Measurements from ENCODE around the gene C2orf74. TPM values are rescaled to one million over a fixed set of nuclear protein-coding genes. Genes with fewer than 3 reads are reported as not detected.

Gene C2orf74
- total and polyA plus RNA-seq, 9 of the 15 experiments (the other 6 are each of a cell fraction or from before 2014, with no cell fraction given): not detected

DNA sequence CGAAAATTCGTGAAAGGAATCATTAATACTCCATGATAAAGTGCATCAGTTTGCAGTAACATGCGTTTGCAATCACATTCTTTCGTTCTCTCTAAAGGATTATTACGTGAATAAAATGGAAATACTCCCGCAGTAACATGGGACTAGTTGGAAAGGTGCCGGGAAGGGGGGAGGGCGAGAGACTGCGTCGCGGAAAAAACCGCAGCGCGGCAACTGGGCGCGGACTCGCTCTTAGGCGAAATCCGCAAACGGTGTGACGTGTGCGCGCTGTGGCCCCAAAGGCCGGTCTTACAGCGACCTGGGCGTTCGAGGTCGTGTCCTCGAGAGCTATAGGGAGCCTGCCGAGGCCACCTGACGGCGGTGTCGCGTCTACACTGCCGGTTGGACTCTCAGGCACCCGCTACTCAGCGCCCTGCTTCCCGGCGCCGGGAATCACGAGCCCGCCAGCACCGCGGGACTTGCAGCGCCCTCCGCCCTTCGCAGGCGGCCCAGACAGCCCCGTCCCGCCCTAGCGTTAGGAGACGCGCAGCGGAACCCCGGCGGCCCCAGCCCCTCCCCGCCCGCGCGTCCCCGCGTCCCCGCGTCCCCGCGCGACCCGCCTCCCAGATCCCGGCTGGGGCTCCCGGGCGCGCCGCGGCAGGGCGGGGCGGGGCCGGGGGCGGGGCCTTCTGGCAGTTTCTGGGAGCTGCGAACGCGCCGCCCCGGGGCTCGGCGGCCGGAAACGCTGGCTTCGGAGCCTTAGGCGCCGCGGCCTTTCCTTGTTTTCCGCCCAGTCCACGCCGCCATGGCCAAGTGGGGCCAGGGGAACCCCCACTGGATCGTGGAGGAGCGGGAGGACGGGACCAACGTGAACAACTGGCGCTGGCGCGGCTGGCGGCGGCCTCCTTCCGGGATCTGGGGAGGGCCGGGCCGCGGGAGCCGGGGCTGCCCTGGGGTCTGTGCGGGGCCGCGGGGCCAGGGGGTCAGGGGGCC is 15.1 kb downstream of the C2orf74 start (continued):
- TF ChIP-seq ZSCAN29 (IDR thresholded peaks at IDR 0.05) (peak; percentile 100), ZNF41 (CRISPR knock-in tag; conservative IDR thresholded peaks at IDR 0.05) (no peak), ZNF830 (CRISPR knock-in tag; IDR thresholded peaks at IDR 0.05) (no peak), FOXM1 (IDR thresholded peaks at IDR 0.05; ENCODE audit: low read depth) (no peak), FOXM1 (CRISPR knock-in tag; IDR thresholded peaks at IDR 0.05; ENCODE audit: low read depth) (peak; percentile 42; the same call in 1 of the 2 replicates), DIDO1 (tag; IDR thresholded peaks at IDR 0.05; ENCODE audit: low read depth) (no peak), FOXA3 (CRISPR knock-in tag; conservative IDR thresholded peaks at IDR 0.05 in 1 of 2, IDR thresholded peaks at IDR 0.05 in 1 of 2) (no peak), JUNB (CRISPR knock-in tag; conservative IDR thresholded peaks at IDR 0.05) (no peak), ZNF778 (CRISPR knock-in tag; IDR thresholded peaks at IDR 0.05) (no peak), ZNF316 (IDR thresholded peaks at IDR 0.05) (0 out of 2 replicates have a peak, but pooled peaks have one; percentile 6), FIP1L1 (IDR thresholded peaks at IDR 0.05; ENCODE audit: low read depth, low read length, poor library complexity, severe bottlenecking) (no peak), NCOR1 (IDR thresholded peaks at IDR 0.05) (peak; percentile 58), RBFOX2 (IDR thresholded peaks at IDR 0.05; ENCODE audit: low read depth, low read length) (peak; percentile 93), HOXB6 (CRISPR knock-in tag; IDR thresholded peaks at IDR 0.05; ENCODE audit: borderline replicate concordance) (no peak)
- TF ChIP-seq, protein P1, sequence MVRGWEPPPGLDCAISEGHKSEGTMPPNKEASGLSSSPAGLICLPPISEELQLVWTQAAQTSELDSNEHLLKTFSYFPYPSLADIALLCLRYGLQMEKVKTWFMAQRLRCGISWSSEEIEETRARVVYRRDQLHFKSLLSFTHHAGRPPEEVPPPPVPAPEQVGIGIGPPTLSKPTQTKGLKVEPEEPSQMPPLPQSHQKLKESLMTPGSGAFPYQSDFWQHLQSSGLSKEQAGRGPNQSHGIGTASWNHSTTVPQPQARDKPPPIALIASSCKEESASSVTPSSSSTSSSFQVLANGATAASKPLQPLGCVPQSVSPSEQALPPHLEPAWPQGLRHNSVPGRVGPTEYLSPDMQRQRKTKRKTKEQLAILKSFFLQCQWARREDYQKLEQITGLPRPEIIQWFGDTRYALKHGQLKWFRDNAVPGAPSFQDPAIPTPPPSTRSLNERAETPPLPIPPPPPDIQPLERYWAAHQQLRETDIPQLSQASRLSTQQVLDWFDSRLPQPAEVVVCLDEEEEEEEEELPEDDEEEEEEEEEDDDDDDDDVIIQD (CRISPR knock-in tag; IDR thresholded peaks at IDR 0.05): no peak
- TF ChIP-seq, protein P2, sequence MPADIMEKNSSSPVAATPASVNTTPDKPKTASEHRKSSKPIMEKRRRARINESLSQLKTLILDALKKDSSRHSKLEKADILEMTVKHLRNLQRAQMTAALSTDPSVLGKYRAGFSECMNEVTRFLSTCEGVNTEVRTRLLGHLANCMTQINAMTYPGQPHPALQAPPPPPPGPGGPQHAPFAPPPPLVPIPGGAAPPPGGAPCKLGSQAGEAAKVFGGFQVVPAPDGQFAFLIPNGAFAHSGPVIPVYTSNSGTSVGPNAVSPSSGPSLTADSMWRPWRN (IDR thresholded peaks at IDR 0.05; ENCODE audit: low read depth): no peak
- TF ChIP-seq, protein P3, sequence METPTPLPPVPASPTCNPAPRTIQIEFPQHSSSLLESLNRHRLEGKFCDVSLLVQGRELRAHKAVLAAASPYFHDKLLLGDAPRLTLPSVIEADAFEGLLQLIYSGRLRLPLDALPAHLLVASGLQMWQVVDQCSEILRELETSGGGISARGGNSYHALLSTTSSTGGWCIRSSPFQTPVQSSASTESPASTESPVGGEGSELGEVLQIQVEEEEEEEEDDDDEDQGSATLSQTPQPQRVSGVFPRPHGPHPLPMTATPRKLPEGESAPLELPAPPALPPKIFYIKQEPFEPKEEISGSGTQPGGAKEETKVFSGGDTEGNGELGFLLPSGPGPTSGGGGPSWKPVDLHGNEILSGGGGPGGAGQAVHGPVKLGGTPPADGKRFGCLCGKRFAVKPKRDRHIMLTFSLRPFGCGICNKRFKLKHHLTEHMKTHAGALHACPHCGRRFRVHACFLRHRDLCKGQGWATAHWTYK (CRISPR knock-in tag; IDR thresholded peaks at IDR 0.05): peak; percentile 68; the same call in 1 of the 2 replicates
- TF ChIP-seq, protein P4, sequence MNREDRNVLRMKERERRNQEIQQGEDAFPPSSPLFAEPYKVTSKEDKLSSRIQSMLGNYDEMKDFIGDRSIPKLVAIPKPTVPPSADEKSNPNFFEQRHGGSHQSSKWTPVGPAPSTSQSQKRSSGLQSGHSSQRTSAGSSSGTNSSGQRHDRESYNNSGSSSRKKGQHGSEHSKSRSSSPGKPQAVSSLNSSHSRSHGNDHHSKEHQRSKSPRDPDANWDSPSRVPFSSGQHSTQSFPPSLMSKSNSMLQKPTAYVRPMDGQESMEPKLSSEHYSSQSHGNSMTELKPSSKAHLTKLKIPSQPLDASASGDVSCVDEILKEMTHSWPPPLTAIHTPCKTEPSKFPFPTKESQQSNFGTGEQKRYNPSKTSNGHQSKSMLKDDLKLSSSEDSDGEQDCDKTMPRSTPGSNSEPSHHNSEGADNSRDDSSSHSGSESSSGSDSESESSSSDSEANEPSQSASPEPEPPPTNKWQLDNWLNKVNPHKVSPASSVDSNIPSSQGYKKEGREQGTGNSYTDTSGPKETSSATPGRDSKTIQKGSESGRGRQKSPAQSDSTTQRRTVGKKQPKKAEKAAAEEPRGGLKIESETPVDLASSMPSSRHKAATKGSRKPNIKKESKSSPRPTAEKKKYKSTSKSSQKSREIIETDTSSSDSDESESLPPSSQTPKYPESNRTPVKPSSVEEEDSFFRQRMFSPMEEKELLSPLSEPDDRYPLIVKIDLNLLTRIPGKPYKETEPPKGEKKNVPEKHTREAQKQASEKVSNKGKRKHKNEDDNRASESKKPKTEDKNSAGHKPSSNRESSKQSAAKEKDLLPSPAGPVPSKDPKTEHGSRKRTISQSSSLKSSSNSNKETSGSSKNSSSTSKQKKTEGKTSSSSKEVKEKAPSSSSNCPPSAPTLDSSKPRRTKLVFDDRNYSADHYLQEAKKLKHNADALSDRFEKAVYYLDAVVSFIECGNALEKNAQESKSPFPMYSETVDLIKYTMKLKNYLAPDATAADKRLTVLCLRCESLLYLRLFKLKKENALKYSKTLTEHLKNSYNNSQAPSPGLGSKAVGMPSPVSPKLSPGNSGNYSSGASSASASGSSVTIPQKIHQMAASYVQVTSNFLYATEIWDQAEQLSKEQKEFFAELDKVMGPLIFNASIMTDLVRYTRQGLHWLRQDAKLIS (CRISPR knock-in tag; IDR thresholded peaks at IDR 0.05): peak; percentile 88
